Brain microvascular endothelial cell (primary cell): ENCODE results near the gene DLST.

Experiments used
- DNase-seq: peaks from one replicate; pipeline ENCODE4 v3.0.0-alpha.2; 2020
- H3K27ac ChIP-seq: fragments of 250-450 bp; sonication (Bioruptor Pico); 2 replicates; pipeline ENCODE4 v1.5.1; 2020; ENCODE audit warnings: mild to moderate bottlenecking, moderate library complexity
- H3K27me3 ChIP-seq: fragments of 250-450 bp; sonication (Bioruptor Pico); replicated peaks from 2 replicates; pipeline ENCODE4 v1.5.1; 2020; ENCODE audit warnings: mild to moderate bottlenecking
- H3K36me3 ChIP-seq: fragments of 250-450 bp; sonication (Bioruptor Pico); replicated peaks from 2 replicates; pipeline ENCODE4 v1.5.1; 2020; ENCODE audit warnings: mild to moderate bottlenecking
- H3K4me3 ChIP-seq: 2 replicates; pipeline ENCODE4 v1.5.1; 2011; ENCODE audit warnings: low read depth, mild to moderate bottlenecking, control low read depth, low read length, moderate library complexity
- in situ Hi-C: cut with HindIII; loops from 2 replicates; pipeline ENCODE4 v1.10.0; 2017; ENCODE audit warnings: low sequenced_read_pairs, low pct_ligation_motif_present
- TF ChIP-seq, protein P1 (sequence below): IDR thresholded peaks from 2 replicates; pipeline ENCODE4 v1.5.1; 2011; ENCODE audit warnings: low read depth, mild to moderate bottlenecking, moderate library complexity, low read length, control low read depth, inconsistent platforms; ENCODE audit errors: missing control alignments

DLST gene

DNA sequence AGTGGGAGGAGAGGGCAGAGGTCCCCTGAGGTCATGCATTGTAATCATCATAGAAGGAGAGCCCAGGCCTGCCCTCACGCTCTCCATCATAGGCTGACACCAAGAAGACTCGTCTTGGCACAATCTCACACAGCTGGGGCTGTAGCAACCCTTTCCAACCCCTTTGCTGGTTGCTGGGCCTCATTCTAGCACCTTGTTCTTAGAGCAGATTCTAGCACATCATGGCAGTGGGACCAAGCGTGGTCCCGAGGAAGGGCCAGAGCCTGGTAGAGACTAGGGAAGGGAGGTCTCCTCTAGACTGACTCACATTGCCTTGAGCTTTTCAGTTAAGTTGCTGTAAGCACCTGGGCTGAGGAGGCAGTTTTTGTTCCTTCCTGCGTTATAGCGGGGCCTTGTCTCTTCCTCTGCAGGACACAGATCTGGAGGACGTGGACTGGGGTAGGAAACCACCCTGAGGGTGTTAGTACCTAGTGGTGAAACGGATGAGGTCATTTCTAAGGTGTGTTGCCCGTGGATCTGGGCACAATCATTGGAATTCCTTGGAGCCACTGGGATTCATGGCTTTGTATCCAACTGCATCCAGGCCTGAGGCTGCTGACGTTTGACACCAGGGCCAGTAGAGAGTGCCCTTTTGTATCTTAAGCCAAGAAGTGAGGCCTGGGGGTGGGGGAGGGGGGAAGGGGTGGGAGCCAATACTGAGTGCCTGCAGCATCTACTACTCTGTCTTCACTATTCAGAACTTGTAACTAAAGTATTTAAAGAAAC is 21.4 kb downstream of the DLST start:
- Histone ChIP-seq H3K4me3 (no peak overlapping the region), H3K27me3 (no peaks in the 10 kb centered on the region), H3K36me3 (peaks cover 61% of the 10 kb centered on the region), H3K27ac (no peak overlapping the region)
- DNase-seq, result no peak
- TF ChIP-seq, protein P1, sequence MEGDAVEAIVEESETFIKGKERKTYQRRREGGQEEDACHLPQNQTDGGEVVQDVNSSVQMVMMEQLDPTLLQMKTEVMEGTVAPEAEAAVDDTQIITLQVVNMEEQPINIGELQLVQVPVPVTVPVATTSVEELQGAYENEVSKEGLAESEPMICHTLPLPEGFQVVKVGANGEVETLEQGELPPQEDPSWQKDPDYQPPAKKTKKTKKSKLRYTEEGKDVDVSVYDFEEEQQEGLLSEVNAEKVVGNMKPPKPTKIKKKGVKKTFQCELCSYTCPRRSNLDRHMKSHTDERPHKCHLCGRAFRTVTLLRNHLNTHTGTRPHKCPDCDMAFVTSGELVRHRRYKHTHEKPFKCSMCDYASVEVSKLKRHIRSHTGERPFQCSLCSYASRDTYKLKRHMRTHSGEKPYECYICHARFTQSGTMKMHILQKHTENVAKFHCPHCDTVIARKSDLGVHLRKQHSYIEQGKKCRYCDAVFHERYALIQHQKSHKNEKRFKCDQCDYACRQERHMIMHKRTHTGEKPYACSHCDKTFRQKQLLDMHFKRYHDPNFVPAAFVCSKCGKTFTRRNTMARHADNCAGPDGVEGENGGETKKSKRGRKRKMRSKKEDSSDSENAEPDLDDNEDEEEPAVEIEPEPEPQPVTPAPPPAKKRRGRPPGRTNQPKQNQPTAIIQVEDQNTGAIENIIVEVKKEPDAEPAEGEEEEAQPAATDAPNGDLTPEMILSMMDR, result no peak
- in situ Hi-C loops, result no loop called here

DNA sequence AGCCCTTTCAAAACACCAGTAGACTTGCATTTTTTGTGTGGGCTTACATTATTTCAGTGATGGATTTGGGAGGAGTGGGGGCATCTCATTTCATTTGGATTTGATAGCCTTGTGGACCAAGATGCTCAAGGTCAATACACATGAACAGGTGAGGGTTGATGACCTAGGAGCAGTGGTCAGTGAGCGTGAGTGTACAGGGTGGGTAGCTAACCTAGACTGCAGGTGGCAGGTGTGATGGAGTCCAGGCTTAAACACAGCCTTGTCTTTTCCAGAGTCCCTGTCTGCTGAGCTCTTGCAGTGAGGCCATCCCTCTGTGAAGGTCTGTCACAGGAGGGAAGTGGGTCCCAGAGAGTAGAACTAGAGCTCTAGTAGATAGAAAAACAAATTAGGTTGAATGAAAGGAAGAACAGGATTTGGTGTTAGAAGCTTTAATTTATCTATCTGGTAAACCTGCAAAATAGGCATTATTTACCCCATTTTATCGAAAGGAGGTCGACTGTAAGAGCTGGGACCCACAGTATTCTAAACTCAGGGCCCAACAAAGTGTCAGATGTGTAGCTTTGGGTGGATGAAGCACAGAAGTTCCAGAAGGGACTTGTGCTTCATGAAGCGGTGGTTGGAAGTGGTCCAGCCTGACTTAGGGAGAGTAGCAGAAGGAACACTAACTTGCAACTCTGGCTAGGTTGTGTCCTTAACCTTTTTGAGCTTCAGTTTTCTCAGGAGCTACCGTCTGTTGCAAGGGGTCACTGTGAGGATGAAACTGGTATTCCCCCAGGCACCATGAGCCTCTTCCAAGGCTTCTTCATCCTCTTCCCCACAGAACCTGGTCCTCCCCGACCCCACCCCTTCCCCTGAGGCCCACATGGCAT is 23.2 kb downstream of the DLST start:
- peaks cover 43% of the 10 kb centered on the region for H3K36me3 ChIP-seq
- in situ Hi-C loops, result no loop called here
- no peak overlapping the region for H3K4me3 ChIP-seq
- TF ChIP-seq, protein P1, result no peak
- no peak for DNase-seq
- no peak overlapping the region for H3K27ac ChIP-seq
- H3K27me3 ChIP-seq, result no peaks in the 10 kb centered on the region

DNA sequence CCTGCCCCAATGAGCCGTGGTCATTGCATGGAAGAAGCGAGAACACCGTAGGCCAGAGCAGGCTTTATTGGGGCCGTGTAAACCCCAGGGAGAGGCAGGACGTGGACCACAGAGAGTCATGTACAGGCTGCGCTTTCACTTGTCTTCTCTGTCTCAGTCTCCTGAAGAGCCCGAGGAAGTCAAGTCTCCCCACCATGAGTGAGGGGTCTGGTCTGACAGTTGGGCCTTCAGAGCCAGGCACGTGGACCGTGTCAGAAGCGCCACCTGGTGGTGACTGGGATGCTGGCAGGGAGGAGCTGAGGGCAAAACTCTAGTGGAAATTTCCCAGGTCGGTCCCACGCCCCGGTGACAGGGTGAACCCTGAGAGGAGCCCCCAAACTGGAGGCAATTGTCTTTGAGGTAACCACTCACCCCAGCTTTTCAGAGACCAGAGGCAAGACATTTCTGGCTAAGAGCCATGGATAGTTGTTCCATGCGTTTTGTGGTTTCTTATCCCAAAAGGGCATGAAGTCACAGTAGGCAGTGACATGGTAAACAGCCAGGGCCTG is 24.0 kb downstream of the DLST start:
- no peak overlapping the region for H3K27ac ChIP-seq
- H3K36me3 ChIP-seq, result peaks cover 35% of the 10 kb centered on the region
- in situ Hi-C loops, result no loop called here
- no peak for DNase-seq
- H3K4me3 ChIP-seq, result no peak overlapping the region
- TF ChIP-seq, protein P1, result peak; percentile 98
- H3K27me3 ChIP-seq, result no peaks in the 10 kb centered on the region

DNA sequence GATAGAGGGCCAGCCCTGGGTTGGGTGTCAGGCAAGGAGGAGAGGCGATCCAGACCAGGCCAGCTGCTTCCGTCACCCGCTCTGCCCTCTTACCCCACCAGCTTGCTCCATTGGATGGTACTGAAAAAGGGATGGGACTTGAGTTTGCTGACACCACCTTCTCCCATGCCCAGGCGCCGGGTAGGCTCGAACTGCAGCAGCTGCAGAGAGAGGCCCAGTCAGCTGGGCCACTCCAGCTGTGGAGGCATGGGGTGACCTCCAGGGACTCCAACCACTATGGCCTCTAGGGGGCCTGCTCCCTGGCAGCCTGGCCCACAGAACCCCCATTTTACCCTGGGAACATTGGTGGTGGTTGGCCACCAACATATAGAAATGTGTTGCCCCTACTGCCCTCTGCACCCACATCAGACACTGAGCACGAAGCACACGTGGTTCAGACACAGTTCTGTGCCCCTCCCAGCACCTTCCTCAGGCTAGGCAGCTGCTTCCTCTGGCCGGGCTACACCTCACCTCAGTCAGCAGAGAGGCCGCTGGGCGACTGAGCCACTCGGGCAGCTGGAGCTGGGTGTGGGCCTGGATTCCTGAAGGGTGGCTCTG is 25.3 kb downstream of the DLST start:
- no peaks in the 10 kb centered on the region for H3K27me3 ChIP-seq
- H3K4me3 ChIP-seq, result no peak overlapping the region
- no peak overlapping the region for H3K27ac ChIP-seq
- TF ChIP-seq, protein P1, result peak; percentile 50
- in situ Hi-C loops, result no loop called here
- DNase-seq, result no peak
- H3K36me3 ChIP-seq, result peaks cover 22% of the 10 kb centered on the region

DNA sequence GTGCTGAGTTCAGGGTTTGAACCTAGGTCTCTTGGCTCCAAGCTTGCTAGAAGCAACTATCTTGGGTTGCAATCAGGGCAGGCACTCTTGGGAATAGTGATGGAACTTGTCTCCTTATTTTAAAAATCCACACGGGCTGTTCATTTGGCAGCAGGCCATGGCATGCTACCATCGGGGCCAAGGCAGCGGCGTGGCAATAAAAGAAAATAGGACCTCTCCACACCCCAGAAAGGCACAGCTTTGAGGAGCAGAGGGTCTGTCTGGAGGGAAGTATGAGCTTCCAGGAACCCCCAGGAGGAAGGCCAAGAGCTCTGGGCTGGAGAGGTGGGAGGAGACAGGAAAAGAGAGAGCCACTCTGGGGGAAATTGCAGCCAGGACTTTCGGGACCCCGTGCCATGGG is 26.0 kb downstream of the DLST start:
- Histone ChIP-seq H3K27ac (no peak overlapping the region), H3K4me3 (no peak overlapping the region), H3K36me3 (peaks cover 16% of the 10 kb centered on the region), H3K27me3 (no peaks in the 10 kb centered on the region)
- in situ Hi-C loops, result no loop called here
- TF ChIP-seq, protein P1, result no peak
- DNase-seq, result no peak
